Mesenchymal stem cell (in vitro differentiated cells and primary cell): ENCODE data around the gene ANKRD9.
A peak's percentile ranks its signal among the peaks of the same experiment; 100 is the strongest.
"Not testable (repeated sequence)": the region's sequence is repeated elsewhere in the genome, so short reads cannot be mapped to it uniquely, and the experiment has no call there.

Experiments used
- DNase-seq: peaks from one replicate; pipeline ENCODE4 v3.0.0-alpha.2; 2013
- H2AFZ ChIP-seq: one replicate; pipeline ENCODE4 v1.6.1; 2013; ENCODE audit warnings: low read depth, mild to moderate bottlenecking, control low read depth, inconsistent platforms, low read length, moderate library complexity
- H2AK5ac ChIP-seq: 2 replicates; pipeline ENCODE4 v1.6.1; 2013; ENCODE audit warnings: low read length, moderate library complexity, mild to moderate bottlenecking, inconsistent platforms; ENCODE audit not compliant: severe bottlenecking
- H2BK120ac ChIP-seq: one replicate; pipeline ENCODE4 v1.6.1; 2013; ENCODE audit warnings: low read depth, mild to moderate bottlenecking, inconsistent platforms, low read length, moderate library complexity
- H2BK12ac ChIP-seq, 2 experiments: one replicate each; pipeline ENCODE4 v1.6.1; 2013; ENCODE audit warnings: inconsistent platforms in 2 of 2, low read length in 2 of 2, mild to moderate bottlenecking in 2 of 2, moderate library complexity in 2 of 2, control low read depth in 1 of 2
- H2BK15ac ChIP-seq: one replicate; pipeline ENCODE4 v1.6.1; 2013; ENCODE audit warnings: mild to moderate bottlenecking, low read depth, inconsistent platforms; ENCODE audit not compliant: poor library complexity, severe bottlenecking
- H2BK5ac ChIP-seq: 2 replicates; pipeline ENCODE4 v1.6.1; 2013; ENCODE audit warnings: low read depth, mild to moderate bottlenecking, low read length, control low read depth, inconsistent platforms; ENCODE audit not compliant: poor library complexity, severe bottlenecking
- H3K14ac ChIP-seq, 2 experiments: one replicate each; pipeline ENCODE4 v1.6.1; 2013; ENCODE audit warnings: inconsistent platforms in 2 of 2, low read length in 2 of 2, control low read depth in 1 of 2, mild to moderate bottlenecking in 1 of 2, moderate library complexity in 1 of 2
- H3K18ac ChIP-seq, 2 experiments: one replicate each; pipeline ENCODE4 v1.6.1; 2013; ENCODE audit warnings: inconsistent platforms in 2 of 2, low read length in 2 of 2, control low read depth in 1 of 2, low read depth in 1 of 2, mild to moderate bottlenecking in 1 of 2
- H3K23ac ChIP-seq, 2 experiments: one replicate each; pipeline ENCODE4 v1.6.1; 2013; ENCODE audit warnings: inconsistent platforms in 2 of 2, low read length in 2 of 2, mild to moderate bottlenecking in 2 of 2, moderate library complexity in 2 of 2, control low read depth in 1 of 2
- H3K27ac ChIP-seq: 2 replicates; pipeline ENCODE4 v1.5.1; 2013; ENCODE audit warnings: mild to moderate bottlenecking, moderate library complexity, low read length, control low read depth, inconsistent platforms; ENCODE audit not compliant: poor library complexity, severe bottlenecking
- H3K27me3 ChIP-seq, 2 experiments: 2 replicates each; pipeline versions ENCODE4 v1.6.1 to v1.7.0; 2013; ENCODE audit warnings: low read length in 2 of 2, mild to moderate bottlenecking in 2 of 2, moderate library complexity in 2 of 2, control low read depth in 1 of 2, inconsistent platforms in 1 of 2; ENCODE audit not compliant: control insufficient read depth in 1 of 2, insufficient read depth in 1 of 2
- H3K36me3 ChIP-seq, 2 experiments: 2 replicates each; pipeline versions ENCODE4 v1.6.1 to v1.7.0; 2013; ENCODE audit warnings: low read length in 2 of 2, control low read depth in 1 of 2, inconsistent platforms in 1 of 2, low read depth in 1 of 2, mild to moderate bottlenecking in 1 of 2; ENCODE audit not compliant: insufficient read depth in 2 of 2, control insufficient read depth in 1 of 2
- H3K4ac ChIP-seq, 2 experiments: one replicate each; pipeline ENCODE4 v1.6.1; 2013; ENCODE audit warnings: inconsistent platforms in 2 of 2, low read length in 2 of 2, mild to moderate bottlenecking in 2 of 2, moderate library complexity in 2 of 2, control low read depth in 1 of 2, low read depth in 1 of 2
- H3K4me1 ChIP-seq: 2 replicates; pipeline ENCODE4 v1.6.1; 2013; ENCODE audit warnings: low read depth, low read length, control low read depth; ENCODE audit not compliant: control insufficient read depth, insufficient read depth
- H3K4me2 ChIP-seq: 2 replicates; pipeline ENCODE4 v1.6.1; 2013; ENCODE audit warnings: low read length, mild to moderate bottlenecking, inconsistent platforms; ENCODE audit not compliant: poor library complexity, severe bottlenecking
- H3K4me3 ChIP-seq, 2 experiments: 2 replicates each; pipeline versions ENCODE4 v1.5.1 to v1.7.0; 2013; ENCODE audit warnings: low read length in 2 of 2, mild to moderate bottlenecking in 2 of 2, control low read depth in 1 of 2, low read depth in 1 of 2; ENCODE audit not compliant: insufficient read depth in 1 of 2
- H3K79me1 ChIP-seq: replicated peaks from 2 replicates; pipeline ENCODE4 v1.6.1; 2013; ENCODE audit warnings: mild to moderate bottlenecking, control low read depth, low read length, inconsistent platforms; ENCODE audit not compliant: poor library complexity, severe bottlenecking
- H3K9ac ChIP-seq: 2 replicates; pipeline ENCODE4 v1.7.0; 2013; ENCODE audit warnings: mild to moderate bottlenecking, low read length, moderate library complexity
- H3K9me3 ChIP-seq: 2 replicates; pipeline ENCODE4 v1.7.0; 2013; ENCODE audit warnings: mild to moderate bottlenecking, low read length; ENCODE audit not compliant: control insufficient read depth
- H4K8ac ChIP-seq: one replicate; pipeline ENCODE4 v1.6.1; 2013; ENCODE audit warnings: inconsistent platforms, mild to moderate bottlenecking, low read length, moderate library complexity
- H4K91ac ChIP-seq: one replicate; pipeline ENCODE4 v1.6.1; 2013; ENCODE audit warnings: mild to moderate bottlenecking, low read length, inconsistent platforms
- WGBS: methylation state at CpG from one replicate; pipeline ENCODE4 v1.1.7; 2013; ENCODE audit warnings: mixed read lengths; 5-methylcytosine and 5-hydroxymethylcytosine counted together

The ANKRD9 gene

DNA sequence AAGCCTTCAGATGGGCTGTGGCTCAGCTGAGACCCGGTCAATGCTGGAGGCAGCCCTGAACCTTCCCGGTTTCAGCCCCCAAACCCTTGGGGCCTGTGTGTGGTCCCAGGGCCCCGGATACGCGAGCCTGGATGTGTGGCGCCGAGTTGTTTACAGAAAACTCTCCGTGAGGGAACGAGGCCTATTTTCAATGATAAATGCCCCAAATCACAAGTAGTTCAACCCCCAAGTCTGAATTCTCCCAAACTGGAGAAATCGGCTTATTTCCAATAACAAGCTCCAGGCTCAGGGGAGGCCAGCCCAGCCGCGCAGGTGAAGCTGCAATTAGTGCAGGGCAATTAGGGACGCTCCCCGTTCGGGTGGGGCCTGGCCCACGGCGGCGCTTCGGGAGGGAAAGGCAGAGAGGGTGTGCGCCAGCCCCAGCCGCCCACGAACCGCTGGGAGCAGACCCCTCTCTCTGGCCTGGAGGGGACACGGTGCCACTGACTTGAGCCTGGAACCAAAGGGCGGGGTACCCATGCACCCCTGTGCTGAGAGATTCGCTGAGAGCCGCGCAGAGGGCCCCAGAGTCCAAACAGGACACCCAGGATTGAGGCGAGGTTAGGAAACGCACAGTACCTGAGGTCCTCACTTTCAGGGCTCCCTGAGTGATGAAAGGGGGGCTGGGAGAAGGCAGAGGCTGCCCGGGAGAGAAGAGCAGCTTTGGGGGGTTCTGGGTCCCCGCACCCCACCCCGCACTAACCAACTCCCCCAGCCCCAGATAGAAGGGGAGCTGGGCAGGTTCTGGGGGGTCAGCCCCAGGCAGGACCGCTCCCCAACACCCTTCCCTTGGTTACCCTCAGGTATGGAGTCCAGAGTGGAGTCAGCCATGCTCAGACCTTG is 14.2 kb upstream of the ANKRD9 start:
- Histone ChIP-seq H3K9me3 (no peaks in the 10 kb centered on the region), H4K8ac (peak overlapping the region; percentile 89), H2AFZ (no peak overlapping the region), H3K9ac (peak overlapping the region; percentile 84), H3K4me1 (peaks cover 12% of the 10 kb centered on the region), H3K36me3 (no peaks in the 10 kb centered on the region), H3K79me1 (no peaks in the 10 kb centered on the region), H2BK120ac (peak overlapping the region; percentile 97), H3K4me3 (peak overlapping the region in 1 of 2 experiments; percentile 60), H4K91ac (peak overlapping the region; percentile 52), H3K4me2 (peak overlapping the region; percentile 34), H2AK5ac (peak overlapping the region; percentile 68), H2BK5ac (no peak overlapping the region), H3K23ac (no peak overlapping the region), H3K27ac (no peak overlapping the region), H3K27me3 (no peaks in the 10 kb centered on the region), H3K4ac (peak overlapping the region; percentile 47 to 77), H3K14ac (no peak overlapping the region), H2BK12ac (peak overlapping the region; percentile 21 to 70), H3K18ac (peak overlapping the region; percentile 18 to 40), H2BK15ac (no peak overlapping the region)
- WGBS, result 80% methylated on average over 31 of the region's 34 CpGs
- DNase-seq, result no peak

DNA sequence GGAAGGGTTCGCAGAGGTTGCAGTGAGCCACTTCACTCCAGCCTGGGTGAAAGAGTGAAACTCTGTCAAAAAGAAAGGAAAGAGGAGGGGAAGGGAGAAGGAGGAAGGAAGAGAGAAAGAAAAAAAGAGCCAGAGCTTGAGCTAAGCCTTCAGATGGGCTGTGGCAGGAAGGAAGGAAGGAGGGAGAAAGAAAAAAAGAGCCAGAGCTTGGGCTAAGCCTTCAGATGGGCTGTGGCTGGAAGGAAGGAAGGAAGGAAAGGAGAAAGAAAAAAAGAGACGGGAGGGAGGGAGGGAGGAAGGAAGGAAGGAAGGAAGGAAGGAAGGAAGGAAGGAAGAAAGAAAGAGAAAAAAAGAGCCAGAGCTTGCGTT is 13.6 kb upstream of the ANKRD9 start:
- Histone ChIP-seq H4K91ac (no peak overlapping the region), H3K27me3 (no peaks in the 10 kb centered on the region), H4K8ac (no peak overlapping the region), H3K9me3 (no peaks in the 10 kb centered on the region), H3K9ac (no peak overlapping the region), H3K4me1 (peaks cover 12% of the 10 kb centered on the region), H2BK15ac (no peak overlapping the region), H2AK5ac (no peak overlapping the region), H3K4ac (no peak overlapping the region), H2BK12ac (no peak overlapping the region), H3K36me3 (no peaks in the 10 kb centered on the region), H2BK120ac (no peak overlapping the region), H3K23ac (no peak overlapping the region), H3K14ac (no peak overlapping the region), H2AFZ (no peak overlapping the region), H3K27ac (no peak overlapping the region), H3K79me1 (no peaks in the 10 kb centered on the region), H2BK5ac (no peak overlapping the region), H3K4me3 (no peak overlapping the region), H3K18ac (no peak overlapping the region), H3K4me2 (no peak overlapping the region)
- 82% methylated on average over 3 of the region's 3 CpGs for WGBS
- no peak for DNase-seq

DNA sequence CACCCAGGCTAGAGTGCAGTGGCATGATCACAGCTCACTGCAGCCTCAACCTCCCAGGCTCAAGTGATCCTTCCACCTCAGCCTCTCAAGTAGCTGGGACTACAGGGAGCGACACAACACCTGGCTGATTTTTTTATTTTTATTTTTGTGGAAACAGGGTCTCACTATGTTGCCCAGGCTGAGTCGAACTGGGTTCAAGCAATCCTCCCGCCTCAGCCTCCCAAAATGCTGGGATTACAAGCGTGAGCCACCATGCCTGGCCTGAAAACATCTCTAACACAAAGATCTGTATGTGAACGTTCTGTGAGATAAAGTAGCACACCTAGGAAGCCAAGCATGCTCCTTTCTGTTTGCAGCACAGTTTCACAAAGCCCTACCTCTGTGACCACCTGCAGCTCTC is 10.1 kb upstream of the ANKRD9 start:
- not testable (repeated sequence) for H3K36me3 ChIP-seq, DNase-seq, H3K23ac ChIP-seq, H3K79me1 ChIP-seq, H2BK15ac ChIP-seq, H3K18ac ChIP-seq, H3K9me3 ChIP-seq, H2BK12ac ChIP-seq, H3K4ac ChIP-seq, H2BK120ac ChIP-seq, H3K27me3 ChIP-seq, H4K91ac ChIP-seq, H2BK5ac ChIP-seq, H2AFZ ChIP-seq, H3K9ac ChIP-seq, H2AK5ac ChIP-seq, H3K14ac ChIP-seq, H3K4me2 ChIP-seq, H3K27ac ChIP-seq, H3K4me3 ChIP-seq, H4K8ac ChIP-seq
- WGBS, result 89% methylated on average over 5 of the region's 5 CpGs
- H3K4me1 ChIP-seq, result peaks cover 16% of the 10 kb centered on the region

DNA sequence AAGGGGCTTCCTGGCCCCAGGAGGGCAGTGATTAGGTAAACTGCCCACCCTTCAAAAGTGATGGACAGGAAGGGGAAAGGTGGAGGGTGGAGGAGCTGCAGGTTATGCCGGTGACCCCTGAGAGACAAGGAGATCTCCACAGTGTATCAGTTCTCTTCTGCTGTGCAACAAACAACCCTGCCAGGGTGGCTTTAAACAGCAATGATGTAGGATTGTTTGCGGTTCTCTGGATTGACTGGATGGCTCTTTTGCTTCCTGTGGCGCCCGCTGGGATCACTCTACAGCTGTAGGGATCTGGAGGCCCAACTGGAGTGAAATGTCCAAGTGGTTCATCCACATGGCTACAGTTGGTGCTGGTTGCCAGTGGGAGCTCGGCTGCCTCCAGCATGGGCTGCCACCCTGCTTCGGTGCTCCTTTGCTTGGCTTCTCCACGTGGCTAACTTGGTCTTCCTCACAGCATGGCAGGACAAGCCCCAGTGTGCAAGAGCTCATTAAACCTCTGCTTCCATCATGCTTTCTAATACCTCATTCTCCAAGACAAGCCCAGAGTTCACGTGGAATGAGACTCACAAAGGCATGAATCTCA is 8.6 kb upstream of the ANKRD9 start:
- Histone ChIP-seq H4K91ac (peak overlapping the region; percentile 98), H3K79me1 (no peaks in the 10 kb centered on the region), H2BK12ac (no peak overlapping the region), H3K18ac (no peak overlapping the region), H3K27ac (no peak overlapping the region), H3K36me3 (no peaks in the 10 kb centered on the region), H3K4me3 (no peak overlapping the region), H3K9me3 (no peaks in the 10 kb centered on the region), H3K4me1 (peaks cover 11% of the 10 kb centered on the region), H2BK120ac (no peak overlapping the region), H3K4ac (peak overlapping the region in 1 of 2 experiments; percentile 94), H3K9ac (no peak overlapping the region), H3K23ac (no peak overlapping the region), H2AFZ (no peak overlapping the region), H2BK5ac (no peak overlapping the region), H3K4me2 (no peak overlapping the region), H2BK15ac (no peak overlapping the region), H2AK5ac (no peak overlapping the region), H3K27me3 (no peaks in the 10 kb centered on the region), H4K8ac (peak overlapping the region; percentile 81), H3K14ac (no peak overlapping the region)
- 80% methylated on average over 8 of the region's 8 CpGs for WGBS
- DNase-seq, result no peak
